ENCODE results near the gene PYCR2. TPM values are rescaled to one million over a fixed set of nuclear protein-coding genes. Genes with fewer than 3 reads are reported as not detected.

Gene PYCR2
- total and polyA plus RNA-seq, 11 donors, result 53.6 to 89.0 (median 65.1) TPM

DNA sequence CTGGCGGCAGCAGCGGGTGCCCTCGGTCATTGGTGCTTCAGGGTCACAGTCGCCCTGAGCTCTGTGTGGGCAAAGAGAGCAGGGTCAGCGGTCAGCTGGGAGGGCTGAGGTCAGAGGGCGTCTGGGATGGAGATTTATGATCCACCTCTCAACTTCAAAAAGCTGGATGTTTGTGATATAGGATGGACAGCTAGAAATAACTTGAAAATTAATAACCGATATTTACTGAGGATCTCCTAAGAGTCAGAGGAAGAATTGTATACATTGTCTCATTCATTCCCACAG is 37.1 kb downstream of the PYCR2 start:
- Histone ChIP-seq H3K4me3 (no peak overlapping the region), H3K27me3 (peaks cover 0 to 4% (median 0%) of the 10 kb centered on the region in 9 donors), H3K36me3 (no peaks in the 10 kb centered on the region), H3K9me3 (no peaks in the 10 kb centered on the region), H3K27ac (no peak overlapping the region), H3K4me1 (peaks cover 0 to 21% (median 6%) of the 10 kb centered on the region in 12 donors)
- intact Hi-C loops (cut with DNase I), result no loop called here
- WGBS, 4 donors, result 91 to 98% (median 96%) methylated on average over 7 of the region's 7 CpGs
- no peak for TF ChIP-seq POLR2A (IDR thresholded peaks at IDR 0.05)
- TF ChIP-seq, protein P1, sequence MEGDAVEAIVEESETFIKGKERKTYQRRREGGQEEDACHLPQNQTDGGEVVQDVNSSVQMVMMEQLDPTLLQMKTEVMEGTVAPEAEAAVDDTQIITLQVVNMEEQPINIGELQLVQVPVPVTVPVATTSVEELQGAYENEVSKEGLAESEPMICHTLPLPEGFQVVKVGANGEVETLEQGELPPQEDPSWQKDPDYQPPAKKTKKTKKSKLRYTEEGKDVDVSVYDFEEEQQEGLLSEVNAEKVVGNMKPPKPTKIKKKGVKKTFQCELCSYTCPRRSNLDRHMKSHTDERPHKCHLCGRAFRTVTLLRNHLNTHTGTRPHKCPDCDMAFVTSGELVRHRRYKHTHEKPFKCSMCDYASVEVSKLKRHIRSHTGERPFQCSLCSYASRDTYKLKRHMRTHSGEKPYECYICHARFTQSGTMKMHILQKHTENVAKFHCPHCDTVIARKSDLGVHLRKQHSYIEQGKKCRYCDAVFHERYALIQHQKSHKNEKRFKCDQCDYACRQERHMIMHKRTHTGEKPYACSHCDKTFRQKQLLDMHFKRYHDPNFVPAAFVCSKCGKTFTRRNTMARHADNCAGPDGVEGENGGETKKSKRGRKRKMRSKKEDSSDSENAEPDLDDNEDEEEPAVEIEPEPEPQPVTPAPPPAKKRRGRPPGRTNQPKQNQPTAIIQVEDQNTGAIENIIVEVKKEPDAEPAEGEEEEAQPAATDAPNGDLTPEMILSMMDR (IDR thresholded peaks at IDR 0.05), result no peak
- no peak for ATAC-seq
- DNase-seq, result no peak

DNA sequence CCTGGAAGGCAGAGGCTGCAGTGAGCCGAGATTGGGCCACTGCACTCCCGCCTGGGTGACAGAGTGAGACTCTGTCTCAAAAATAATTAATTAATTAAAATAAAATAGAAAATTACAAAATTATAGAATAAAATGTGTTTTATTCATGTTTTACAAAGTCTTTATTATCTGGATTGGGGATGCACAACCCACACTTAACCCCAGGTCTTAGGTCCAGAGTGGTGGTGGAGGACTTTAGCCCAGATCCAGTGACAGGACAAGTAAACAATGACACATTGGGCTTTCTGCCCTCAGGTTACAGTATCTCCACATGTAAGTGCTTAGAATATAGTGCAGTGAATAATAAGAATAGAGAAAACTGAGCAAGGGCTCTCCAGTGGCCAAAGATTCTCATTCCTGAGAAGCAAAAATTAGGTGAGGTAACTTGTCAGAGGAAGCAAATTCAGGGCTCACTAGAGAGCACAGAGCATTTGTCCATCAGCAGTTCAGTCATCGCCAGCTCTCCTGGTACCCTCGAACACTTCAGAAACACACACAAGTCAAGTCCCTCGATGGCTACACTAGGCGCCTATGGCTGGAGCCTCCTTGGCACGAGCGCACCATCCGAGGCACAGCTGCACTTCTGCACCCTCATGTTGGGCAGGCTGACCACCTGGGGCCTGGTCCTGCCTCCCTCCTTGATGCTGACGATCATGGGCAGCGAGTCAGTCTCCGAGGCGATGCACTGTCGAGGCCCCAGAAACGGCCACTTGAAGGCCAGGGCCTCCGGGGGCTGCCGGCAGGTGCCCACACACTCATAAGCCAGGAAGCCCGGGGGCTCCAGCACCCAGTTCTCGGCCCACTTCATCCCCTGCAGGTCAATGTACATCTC is 37.7 kb downstream of the PYCR2 start:
- Histone ChIP-seq H3K9me3 (no peaks in the 10 kb centered on the region), H3K36me3 (no peaks in the 10 kb centered on the region), H3K27ac (no peak overlapping the region), H3K4me3 (no peak overlapping the region), H3K27me3 (peaks cover 0 to 4% (median 0%) of the 10 kb centered on the region in 9 donors), H3K4me1 (peaks cover 0 to 26% (median 9%) of the 10 kb centered on the region in 12 donors)
- intact Hi-C loops (cut with DNase I), result no loop called here
- WGBS, 4 donors, result 93 to 94% (median 94%) methylated on average over 17 to 19 of the region's 19 CpGs
- TF ChIP-seq POLR2A (IDR thresholded peaks at IDR 0.05), result no peak
- TF ChIP-seq, protein P1 (IDR thresholded peaks at IDR 0.05), result no peak
- DNase-seq (no peak), ATAC-seq (no peak)

- DNase-seq (no peak), ATAC-seq (no peak)
- intact Hi-C loops (cut with DNase I), result no loop called here
- no peaks in the 10 kb centered on the region for H3K9me3 ChIP-seq
- TF ChIP-seq POLR2A (IDR thresholded peaks at IDR 0.05), result no peak
- TF ChIP-seq, protein P1 (IDR thresholded peaks at IDR 0.05), result no peak
- H3K36me3 ChIP-seq, result no peaks in the 10 kb centered on the region
- H3K27ac ChIP-seq, result no peak overlapping the region
- 92 to 96% (median 94%) methylated on average over 6 of the region's 6 CpGs for WGBS, 4 donors
- H3K4me3 ChIP-seq, result no peak overlapping the region
- H3K4me1 ChIP-seq, result peaks cover 0 to 32% (median 19%) of the 10 kb centered on the region in 12 donors
- H3K27me3 ChIP-seq, result peaks cover 0 to 4% (median 0%) of the 10 kb centered on the region in 9 donors
Measured at GRCh38 chr1:225885336-225885735, 38.7 kb downstream of the PYCR2 start.

DNA sequence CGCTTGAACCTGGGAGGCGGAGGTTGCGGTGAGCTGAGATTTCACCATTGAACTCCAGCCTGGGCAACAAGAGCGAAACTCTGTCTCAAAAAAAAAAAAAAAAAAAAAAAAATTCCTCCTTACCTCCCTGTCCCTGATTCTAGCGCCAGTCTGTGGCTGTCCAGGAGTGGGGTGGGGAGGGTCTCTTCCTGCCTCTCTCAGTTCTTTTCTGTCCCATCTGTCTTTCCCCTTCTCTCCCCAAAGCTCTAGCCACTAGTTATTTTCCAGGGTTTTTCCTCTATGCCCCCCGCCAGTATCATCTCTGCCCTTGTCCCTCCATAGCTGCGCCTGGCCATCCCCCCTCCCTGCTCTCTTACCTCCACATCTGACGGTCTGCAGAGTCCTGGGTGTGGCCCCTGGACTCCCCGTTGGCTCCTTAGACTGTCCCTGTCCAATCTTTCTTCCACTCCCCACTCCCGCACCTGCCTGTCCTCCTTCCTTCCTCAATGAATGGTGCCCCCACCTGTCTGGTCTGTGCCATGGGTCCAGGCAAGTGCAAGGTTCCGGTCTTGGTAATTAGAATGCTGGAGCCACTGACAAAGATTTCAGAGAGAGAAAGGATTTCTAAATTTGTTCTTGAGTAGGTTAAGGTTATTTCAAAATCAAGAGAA is 40.3 kb downstream of the PYCR2 start:
- intact Hi-C loops (cut with DNase I), result loop anchor here in 3 of 10 donors (2.0 to 5.0 kb wide), 4 partner anchors 27 to 73 kb away; partner anchors contain the start of genes EPHX1 (in 2 of the 3) and PYCR2 (in 2 of the 3)
- peaks cover 0 to 4% (median 0%) of the 10 kb centered on the region in 9 donors for H3K27me3 ChIP-seq
- peaks cover 0 to 40% (median 33%) of the 10 kb centered on the region in 12 donors for H3K4me1 ChIP-seq
- H3K36me3 ChIP-seq, result no peaks in the 10 kb centered on the region
- WGBS, 4 donors, result 90 to 92% (median 90%) methylated on average over 10 of the region's 11 CpGs
- peak overlapping the region in 3 of 12 donors; percentile 86 to 98 (median 96) for H3K27ac ChIP-seq
- TF ChIP-seq, protein P1 (IDR thresholded peaks at IDR 0.05), result no peak
- no peak for TF ChIP-seq POLR2A (IDR thresholded peaks at IDR 0.05)
- H3K9me3 ChIP-seq, result no peaks in the 10 kb centered on the region
- peak overlapping the region in 5 of 12 donors; percentile 72 to 99 (median 86) for H3K4me3 ChIP-seq
- ATAC-seq (no peak), DNase-seq (no peak)

Measured in heart left ventricle (tissue), 16 donors.